GM18508 (cell line): ENCODE measurements around the gene ERMARD.
A peak's percentile ranks its signal among the peaks of the same experiment; 100 is the strongest.

ENCODE experiments used
- ATAC-seq: cut with Tn5 transposase; IDR thresholded peaks from one replicate; pipeline ENCODE4 v1.9.1; 2021; ENCODE audit warnings: moderate number of reproducible peaks; ENCODE audit not compliant: insufficient read depth, unreplicated experiment

Gene ERMARD

GRCh38 chr6:169751242-169752073, at the start of gene ERMARD, which contains the start of gene DYNLT2:
Gene ERMARD (plus strand): TSS chr6:169751622. CDS start chr6:169751658, 36 bp downstream.
Gene DYNLT2 (minus strand): TSS chr6:169751572. CDS start chr6:169751458, 114 bp downstream.
- ATAC-seq = peak; percentile 84

GRCh38 chr6:169701954-169702839, 49.2 kb upstream of the ERMARD start, which contains the start of the genes C6orf120 and WDR27:
Gene C6orf120 (plus strand): TSS chr6:169702126. CDS start chr6:169702460, 334 bp downstream.
Gene WDR27 (minus strand): TSS chr6:169702029. CDS start chr6:169689005, 13,024 bp downstream.
- peak; percentile 86 for ATAC-seq

- ATAC-seq = no peak
Observed at GRCh38 chr6:169702840-169703246, 48.6 kb upstream of the ERMARD start.

GRCh38 chr6:169707772-169708171, 43.6 kb upstream of the ERMARD start:
- no peak for ATAC-seq

GRCh38 chr6:169709293-169709692, 42.1 kb upstream of the ERMARD start:
- no peak for ATAC-seq

- no peak for ATAC-seq
Observed at GRCh38 chr6:169710009-169710408, 41.4 kb upstream of the ERMARD start.

GRCh38 chr6:169714178-169714577, 37.2 kb upstream of the ERMARD start:
- no peak for ATAC-seq

- no peak for ATAC-seq
Observed at GRCh38 chr6:169714595-169714994, 36.8 kb upstream of the ERMARD start.

GRCh38 chr6:169719117-169719516, 32.3 kb upstream of the ERMARD start:
- ATAC-seq = no peak

- ATAC-seq = no peak
Observed at GRCh38 chr6:169720207-169720855, 31.1 kb upstream of the ERMARD start.

- no peak for ATAC-seq
Observed at GRCh38 chr6:169722362-169723199, 28.8 kb upstream of the ERMARD start.

- no peak for ATAC-seq
Observed at GRCh38 chr6:169723200-169723909, 28.1 kb upstream of the ERMARD start.

- ATAC-seq = no peak
Observed at GRCh38 chr6:169723991-169724493, 27.4 kb upstream of the ERMARD start.

GRCh38 chr6:169724494-169725124, 26.8 kb upstream of the ERMARD start, which contains the start of gene PHF10:
Gene PHF10 (minus strand): TSS chr6:169724500. CDS start chr6:169723931, 569 bp downstream.
- no peak for ATAC-seq

GRCh38 chr6:169725125-169726048, 26.0 kb upstream of the ERMARD start:
- no peak for ATAC-seq

GRCh38 chr6:169726049-169726400, 25.4 kb upstream of the ERMARD start:
- ATAC-seq = no peak

GRCh38 chr6:169726963-169727362, 24.5 kb upstream of the ERMARD start:
- ATAC-seq = no peak
